ENCODE measurements around the gene S100PBP. TPM values are rescaled to one million over a fixed set of nuclear protein-coding genes. Genes with fewer than 3 reads are reported as not detected.

S100PBP gene
- total RNA-seq (2021), result 50.1 and 51.4 TPM in 2 replicates
- long read RNA-seq, full-length matches to known transcripts, result 27 of 107 reads
- long read RNA-seq, partial matches to known transcripts, result 9 of 107 reads
- long read RNA-seq, other reads (novel, unspliced or antisense), result 71 of 107 reads

GRCh38 chr1:32817159-32817814 lies at the start of gene S100PBP, which contains the start of gene YARS1:
Gene S100PBP (plus strand): TSS chr1:32817653. CDS start chr1:32826100, 8,447 bp downstream.
Gene YARS1 (minus strand): TSS chr1:32817358. CDS start chr1:32817244, 114 bp downstream.
- Histone ChIP-seq H3K79me1 (ENCODE audit: insufficient read depth, low read depth, low read length, poor library complexity, severe bottlenecking) (peaks cover 2% of the 10 kb centered on the region), H3K4me2 (ENCODE audit: insufficient read depth, insufficient read length, low read length) (peak within 1 kb of the TSS; percentile 92), H3K23me2 (ENCODE audit: insufficient read length, low read depth, low read length, poor library complexity, severe bottlenecking) (peaks cover 8% of the 10 kb centered on the region), H2BK20ac (ENCODE audit: low read depth, low read length, poor library complexity, severe bottlenecking) (no peak within 1 kb of the TSS), H3T11ph (ENCODE audit: low read length) (no peak within 1 kb of the TSS), H3K18ac (ENCODE audit: insufficient read length, low read depth, low read length) (peak within 1 kb of the TSS; percentile 90), H2BK120ac (ENCODE audit: low read depth, low read length, poor library complexity, severe bottlenecking) (peak within 1 kb of the TSS; percentile 41), H4K91ac (ENCODE audit: insufficient read length, low read depth, low read length) (peak within 1 kb of the TSS; percentile 10), H2BK12ac (ENCODE audit: insufficient read length, low read depth, low read length) (no peak within 1 kb of the TSS), H2BK5ac (ENCODE audit: insufficient read length, low read length) (no peak within 1 kb of the TSS), H4K5ac (ENCODE audit: insufficient read length, low read depth, low read length) (no peak within 1 kb of the TSS), H3K23ac (ENCODE audit: insufficient read length, low read depth, low read length) (no peak within 1 kb of the TSS), H3K4me1 (ENCODE audit: insufficient read depth, low read length) (0 out of 2 replicates have a peak, but pooled peaks cover 2% of the 10 kb centered on the region), H3K4ac (ENCODE audit: low read depth, low read length) (peak within 1 kb of the TSS; percentile 6; the same call in 1 of the 2 replicates), H3K9me3 (ENCODE audit: control insufficient read depth, low read depth, low read length) (no peaks in the 10 kb centered on the region), H3K56ac (ENCODE audit: insufficient read length, low read depth, low read length) (no peak within 1 kb of the TSS), H2AFZ (ENCODE audit: low read length) (no peak within 1 kb of the TSS), H3K27me3 (ENCODE audit: insufficient read depth, low read length) (no peaks in the 10 kb centered on the region), H3K27ac (ENCODE audit: insufficient read length, low read depth, low read length) (peak within 1 kb of the TSS; percentile 48), H2AK5ac (ENCODE audit: insufficient read length, low read length) (no peak within 1 kb of the TSS), H2BK15ac (ENCODE audit: low read depth, low read length) (no peak within 1 kb of the TSS), H3K79me2 (ENCODE audit: insufficient read depth, low read length) (peaks cover 41% of the 10 kb centered on the region; the same call in 1 of the 2 replicates), H3K9ac (ENCODE audit: extremely low read depth, insufficient read length, low read length) (peak within 1 kb of the TSS; percentile 96), H4K8ac (replicated peaks; ENCODE audit: insufficient read length, low read depth, low read length) (no peak within 1 kb of the TSS), H4K20me1 (ENCODE audit: control insufficient read depth, insufficient read depth, insufficient read length) (no peaks in the 10 kb centered on the region), H3K14ac (ENCODE audit: insufficient read depth, low read length) (peak within 1 kb of the TSS; percentile 93)
- no peak for TF ChIP-seq CTCF (conservative IDR thresholded peaks at IDR 0.05)
- Mint-ChIP-seq H3K4me1 (peaks cover 33 to 50% of the 10 kb centered on the region in 2 experiments), H3K36me3 (ENCODE audit: insufficient read depth in 1 of 3, low read depth in 3 of 3) (peaks cover 24 to 33% (median 32%) of the 10 kb centered on the region in 3 experiments; a peak in 6 of 7 replicates), H3K27ac (peak within 1 kb of the TSS; percentile 97 to 99 (median 98)), H3K4me3 (peak within 1 kb of the TSS; percentile 87 to 94), H3K9me3 (peaks cover 0 to 2% of the 10 kb centered on the region in 2 experiments; a peak in 1 of 5 replicates), H3K27me3 (ENCODE audit: low read depth) (no peaks in the 10 kb centered on the region)
- DNase-seq, result peak; percentile 99
- no CpG with 5 or more reads among the region's 55 CpGs for WGBS (ENCODE audit: extremely low coverage, insufficient read length, low lambda C conversion rate)
